Psoas muscle (tissue), 8 donors: ENCODE measurements around the gene TNRC6B. TPM values are rescaled to one million over a fixed set of nuclear protein-coding genes. Genes with fewer than 3 reads are reported as not detected.

ENCODE experiments used
- ATAC-seq, 4 donors: fragments of 200-7000 bp; cut with Tn5 transposase; one replicate each; pipeline ENCODE4 v1.9.1; 2020; ENCODE audit warnings: moderate library complexity in 3 of 4, mild to moderate bottlenecking in 2 of 4
- DNase-seq, 2 donors: peaks; one replicate each; pipeline ENCODE4 v3.0.0-alpha.2; 2020
- H3K27ac ChIP-seq: fragments of 200-600 bp; one replicate; pipeline ENCODE4 v1.8.0; 2022
- H3K27me3 ChIP-seq, 3 donors: fragments of 200-600 bp in 1 of 3; one replicate each; pipeline versions ENCODE4 v1.6.1 to v1.8.0; 2013 to 2022; ENCODE audit warnings: low read length in 2 of 3, mild to moderate bottlenecking in 2 of 3, moderate library complexity in 1 of 3; ENCODE audit not compliant: insufficient read depth in 3 of 3
- H3K36me3 ChIP-seq, 2 donors: fragments of 200-600 bp in 1 of 2; one replicate each; pipeline versions ENCODE4 v1.6.1 to v1.8.0; 2013 to 2022; ENCODE audit warnings: low read depth in 1 of 2, mild to moderate bottlenecking in 1 of 2, moderate library complexity in 1 of 2; ENCODE audit not compliant: insufficient read depth in 1 of 2
- H3K4me1 ChIP-seq: fragments of 200-600 bp; one replicate; pipeline ENCODE4 v1.8.0; 2022
- H3K4me3 ChIP-seq: fragments of 200-600 bp; one replicate; pipeline ENCODE4 v1.8.0; 2022; ENCODE audit warnings: mild to moderate bottlenecking
- H3K9me3 ChIP-seq: fragments of 200-600 bp; one replicate; pipeline ENCODE4 v1.8.0; 2022
- WGBS, 3 donors: extraction: QIAGEN DNeasy Blood & Tissue Kit; methylation state at CpG; one replicate each; pipeline versions ENCODE4 v1.1.6 to v1.1.7; 2013; 5-methylcytosine and 5-hydroxymethylcytosine counted together
- intact Hi-C, 2 donors: fragments of 100-400 bp; cut with DNase I; formaldehyde crosslinking; loops; one replicate each; pipeline versions ENCODE4 v1.11.0 to v1.14.2; 2022
- polyA plus RNA-seq, 3 donors: library from polyadenylated mRNA; stranded (reverse); fragments of 200-250 nt; gene quantifications; one replicate each; pipeline ENCODE4 v1.2.3, GENCODE V29; 2013
- total RNA-seq, 4 donors: library from RNA; stranded (reverse); fragmentation: NEBNext Ultra II Directional in 2 of 4; extraction: Animal tissue kit (Norgen Biotek cat#: 25700) in 2 of 4; gene quantifications; one replicate each; pipeline versions ENCODE4 v1.2.1 to v1.2.4, GENCODE V29; 2021 to 2023
- TF ChIP-seq, protein P1 (sequence below): fragments of 200-600 bp; IDR thresholded peaks from one replicate; pipeline ENCODE4 v1.8.0; 2022; ENCODE audit warnings: antibody characterized with exemption
- donor health status: healthy with polysubstance abuse.
- donor health status: DM: no; HTN: no; CAD: no; lungs with moderate emphysema.
- donor health status: Bipolar disorder and iron deficiency.
- donor health status: healthy.
- donor health status: DM: yes; HTN: yes; CAD: no.
- donor health status: DM: no; HTN: no; CAD: no.
- donor health status: DM: no; HTN: no; CAD: no.
- donor health status: DM: yes; HTN: yes; CAD: no.

The TNRC6B gene
- total and polyA plus RNA-seq, 7 donors: 2.2 to 49.4 (median 27.9) TPM

DNA sequence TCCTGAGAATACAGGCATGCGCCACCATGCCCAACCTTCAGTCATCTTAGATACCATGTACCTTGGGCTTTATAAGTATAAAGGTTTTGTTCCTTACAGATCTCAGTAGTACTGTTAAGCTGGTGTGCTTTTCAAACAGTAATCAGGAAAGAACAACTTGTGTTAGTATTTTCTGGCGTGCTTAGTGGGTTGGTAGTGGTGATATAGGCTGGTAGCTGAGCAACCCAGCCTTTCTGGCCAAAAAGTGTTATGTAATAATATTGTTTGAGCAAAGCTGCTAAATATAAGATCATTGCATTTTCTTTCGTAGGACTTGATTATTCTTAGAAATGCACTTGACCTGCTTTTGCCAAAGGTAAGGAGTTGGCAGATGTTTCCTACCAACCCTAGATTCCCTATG is 175.0 kb downstream of the TNRC6B start:
- intact Hi-C loops: no loop called here
- H3K27ac ChIP-seq: peak overlapping the region; percentile 79
- 44 to 70% (median 54%) methylated on average over 3 of the region's 3 CpGs for WGBS, 3 donors
- no peaks in the 10 kb centered on the region for H3K9me3 ChIP-seq
- peak overlapping the region; percentile 23 for H3K4me3 ChIP-seq
- TF ChIP-seq, protein P1, sequence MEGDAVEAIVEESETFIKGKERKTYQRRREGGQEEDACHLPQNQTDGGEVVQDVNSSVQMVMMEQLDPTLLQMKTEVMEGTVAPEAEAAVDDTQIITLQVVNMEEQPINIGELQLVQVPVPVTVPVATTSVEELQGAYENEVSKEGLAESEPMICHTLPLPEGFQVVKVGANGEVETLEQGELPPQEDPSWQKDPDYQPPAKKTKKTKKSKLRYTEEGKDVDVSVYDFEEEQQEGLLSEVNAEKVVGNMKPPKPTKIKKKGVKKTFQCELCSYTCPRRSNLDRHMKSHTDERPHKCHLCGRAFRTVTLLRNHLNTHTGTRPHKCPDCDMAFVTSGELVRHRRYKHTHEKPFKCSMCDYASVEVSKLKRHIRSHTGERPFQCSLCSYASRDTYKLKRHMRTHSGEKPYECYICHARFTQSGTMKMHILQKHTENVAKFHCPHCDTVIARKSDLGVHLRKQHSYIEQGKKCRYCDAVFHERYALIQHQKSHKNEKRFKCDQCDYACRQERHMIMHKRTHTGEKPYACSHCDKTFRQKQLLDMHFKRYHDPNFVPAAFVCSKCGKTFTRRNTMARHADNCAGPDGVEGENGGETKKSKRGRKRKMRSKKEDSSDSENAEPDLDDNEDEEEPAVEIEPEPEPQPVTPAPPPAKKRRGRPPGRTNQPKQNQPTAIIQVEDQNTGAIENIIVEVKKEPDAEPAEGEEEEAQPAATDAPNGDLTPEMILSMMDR: no peak
- DNase-seq (no peak), ATAC-seq (peak; percentile 45 to 68 (median 64))
- peaks cover 18 to 88% of the 10 kb centered on the region in 2 donors for H3K36me3 ChIP-seq
- no peaks in the 10 kb centered on the region for H3K27me3 ChIP-seq
- H3K4me1 ChIP-seq: peaks cover 59% of the 10 kb centered on the region

GRCh38 chr22:40361100-40361499 is 183.4 kb downstream of the TNRC6B start:
- Histone ChIP-seq H3K27ac (no peak overlapping the region), H3K9me3 (no peaks in the 10 kb centered on the region), H3K4me3 (no peak overlapping the region), H3K36me3 (peaks cover 17 to 100% of the 10 kb centered on the region in 2 donors), H3K27me3 (no peaks in the 10 kb centered on the region), H3K4me1 (no peaks in the 10 kb centered on the region)
- WGBS, 3 donors: 98 to 99% (median 98%) methylated on average over 5 of the region's 5 CpGs
- ATAC-seq (no peak), DNase-seq (no peak)
- intact Hi-C loops: no loop called here
- TF ChIP-seq, protein P1: no peak

GRCh38 chr22:40363059-40363458 is 185.3 kb downstream of the TNRC6B start:
- Histone ChIP-seq H3K27ac (no peak overlapping the region), H3K27me3 (no peaks in the 10 kb centered on the region), H3K4me3 (no peak overlapping the region), H3K9me3 (no peaks in the 10 kb centered on the region), H3K4me1 (peaks cover 13% of the 10 kb centered on the region), H3K36me3 (peaks cover 20 to 92% of the 10 kb centered on the region in 2 donors)
- no peak for DNase-seq
- ATAC-seq: no peak
- TF ChIP-seq, protein P1: no peak
- intact Hi-C loops: no loop called here
- 84 to 89% (median 85%) methylated on average over 3 of the region's 3 CpGs for WGBS, 3 donors

- Histone ChIP-seq H3K27me3 (no peaks in the 10 kb centered on the region), H3K27ac (peak overlapping the region; percentile 13), H3K36me3 (peaks cover 20 to 89% of the 10 kb centered on the region in 2 donors), H3K4me3 (no peak overlapping the region), H3K9me3 (no peaks in the 10 kb centered on the region), H3K4me1 (peaks cover 24% of the 10 kb centered on the region)
- intact Hi-C loops: no loop called here
- TF ChIP-seq, protein P1: no peak
- ATAC-seq: no peak
- no peak for DNase-seq
- WGBS, 3 donors: 85 to 92% (median 90%) methylated on average over 1 of the region's 1 CpG
These were observed 186.7 kb downstream of the TNRC6B start for GRCh38 chr22:40364431-40364830.

- Histone ChIP-seq H3K4me1 (peaks cover 24% of the 10 kb centered on the region), H3K4me3 (no peak overlapping the region), H3K27me3 (no peaks in the 10 kb centered on the region), H3K27ac (no peak overlapping the region), H3K9me3 (no peaks in the 10 kb centered on the region), H3K36me3 (peaks cover 20 to 76% of the 10 kb centered on the region in 2 donors)
- ATAC-seq (no peak), DNase-seq (no peak)
- TF ChIP-seq, protein P1: no peak
- intact Hi-C loops: no loop called here
- WGBS, 3 donors: 98 to 100% (median 100%) methylated on average over 2 of the region's 2 CpGs
These were observed 188.3 kb downstream of the TNRC6B start for GRCh38 chr22:40366068-40366467.
